LNCAP (cell line): ENCODE data around the gene TMEM179.

Experiments
- CTCF ChIP-seq: fragments of 450-650 bp; IDR thresholded peaks from 2 replicates; pipeline ENCODE4 v1.5.1; 2017; ENCODE audit warnings: mild to moderate bottlenecking

Gene TMEM179

GRCh38 chr14:104557766-104558165 is 46.8 kb downstream of the TMEM179 start:
- TF ChIP-seq CTCF, result no peak

GRCh38 chr14:104557086-104557485 is 47.5 kb downstream of the TMEM179 start:
- TF ChIP-seq CTCF, result no peak

- no peak for TF ChIP-seq CTCF
Measured at GRCh38 chr14:104556256-104557021, 48.1 kb downstream of the TMEM179 start.

GRCh38 chr14:104555430-104556255 is 48.9 kb downstream of the TMEM179 start:
- TF ChIP-seq CTCF, result no peak

GRCh38 chr14:104554608-104555429 is 49.8 kb downstream of the TMEM179 start:
- no peak for TF ChIP-seq CTCF

GRCh38 chr14:104554088-104554607 is 50.4 kb downstream of the TMEM179 start:
- no peak for TF ChIP-seq CTCF
